SK-N-DZ (cell line): ENCODE measurements around the gene NEDD4.
"Not testable (repeated sequence)": the region's sequence is repeated elsewhere in the genome, so short reads cannot be mapped to it uniquely, and the experiment has no call there.

Experiments
- DNase-seq: peaks from one replicate; pipeline ENCODE4 v3.0.0-alpha.2; 2015; ENCODE audit warnings: low spot score

NEDD4 gene

DNA sequence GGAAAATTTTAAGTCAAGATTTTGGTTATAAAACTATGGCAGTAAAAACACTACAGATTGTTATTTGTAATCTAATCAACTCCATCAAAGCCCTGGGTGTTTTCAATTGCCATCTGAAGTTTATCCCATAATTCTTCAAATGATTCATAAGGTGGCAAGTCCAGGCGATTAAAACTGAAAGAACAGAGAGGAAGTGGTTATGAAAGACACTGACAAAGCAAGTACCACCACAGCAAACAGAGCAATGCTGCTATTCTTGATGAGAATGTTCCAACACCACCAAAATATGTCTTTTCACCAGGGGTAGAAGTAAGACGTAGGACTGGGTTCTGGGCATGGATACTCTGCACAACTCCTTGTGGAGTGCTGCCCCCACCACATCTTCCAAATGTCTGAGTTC, 163.6 kb downstream of the NEDD4 start:
- DNase-seq = no peak

DNA sequence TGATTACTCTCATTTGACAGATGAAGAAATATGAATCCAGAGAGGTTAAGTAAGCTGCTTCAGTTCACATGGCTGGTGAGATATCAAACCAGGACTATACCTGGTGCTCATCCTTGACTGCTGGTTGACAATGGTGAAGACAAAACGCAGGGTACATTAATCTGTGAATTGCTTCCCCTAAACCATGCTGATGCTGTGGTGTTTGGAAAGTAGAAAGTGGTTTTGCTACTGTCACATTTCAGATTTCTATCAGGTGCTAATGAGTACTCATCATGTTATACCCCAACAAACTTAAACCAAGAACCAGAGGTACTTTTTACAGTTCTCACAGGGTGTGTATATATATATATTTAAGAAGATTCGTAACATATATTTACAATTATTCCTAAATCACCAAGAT, 165.5 kb downstream of the NEDD4 start:
- no peak for DNase-seq

- DNase-seq = no peak
Measured at GRCh38 chr15:55827204-55827603, 166.2 kb downstream of the NEDD4 start.

GRCh38 chr15:55824857-55825613, 168.4 kb downstream of the NEDD4 start:
- no peak for DNase-seq

DNA sequence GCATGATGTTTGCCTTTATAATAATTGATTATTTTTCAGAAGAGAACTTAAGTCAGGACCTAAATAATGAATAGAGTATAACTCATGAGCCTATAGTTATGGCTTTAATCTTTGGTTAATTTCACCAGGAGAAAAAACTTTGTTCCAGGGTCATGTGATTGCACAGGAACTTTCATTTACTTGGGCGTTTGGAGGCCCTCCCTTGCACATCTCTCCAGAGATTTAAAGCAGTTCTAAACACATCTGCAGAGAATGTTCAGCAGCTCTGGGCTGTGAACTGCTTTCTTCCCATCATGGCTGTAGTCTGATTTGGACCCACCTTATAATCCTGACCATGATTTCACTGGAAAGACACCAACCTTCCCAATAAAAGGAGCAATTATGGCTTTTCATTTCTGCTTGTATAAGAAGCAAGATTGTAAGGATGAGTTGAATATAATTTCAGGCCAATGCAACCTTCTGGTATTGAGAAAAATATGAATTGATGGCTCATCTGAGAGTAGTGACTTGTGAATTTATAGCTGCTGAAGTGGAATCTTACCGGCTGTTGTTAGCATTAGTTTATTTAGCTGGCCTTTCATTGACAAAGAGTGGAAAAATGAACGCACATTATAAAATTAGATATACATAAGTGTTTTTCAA, 169.6 kb downstream of the NEDD4 start:
- no peak for DNase-seq

DNA sequence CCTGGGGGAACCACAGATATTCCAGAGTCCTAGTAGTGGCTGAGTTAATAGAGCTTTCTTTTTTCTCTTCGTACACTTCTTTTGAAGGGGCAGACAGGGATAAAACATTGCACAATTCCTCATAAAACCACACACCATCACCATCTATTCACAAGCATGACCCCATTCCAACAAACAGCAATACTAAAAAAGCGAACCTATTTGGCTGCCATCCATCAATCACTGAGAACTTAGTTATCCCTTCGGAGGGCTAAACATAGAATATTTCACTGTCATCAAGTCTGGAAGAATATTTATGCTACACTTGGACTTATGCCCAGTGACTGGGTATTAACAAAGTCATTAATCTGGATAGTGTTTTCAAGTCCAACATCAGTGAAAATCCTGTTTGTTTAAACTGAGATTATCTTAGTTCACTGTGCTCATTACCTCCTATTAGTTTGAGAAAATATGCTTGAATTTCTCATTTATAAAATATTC, 170.2 kb downstream of the NEDD4 start:
- no peak for DNase-seq

GRCh38 chr15:55821740-55822139, 171.7 kb downstream of the NEDD4 start:
- DNase-seq = not testable (repeated sequence)

GRCh38 chr15:55820043-55820442, 173.4 kb downstream of the NEDD4 start:
- DNase-seq = no peak

- peak; percentile 18 for DNase-seq
Measured at GRCh38 chr15:55819397-55820034, 173.9 kb downstream of the NEDD4 start.

DNA sequence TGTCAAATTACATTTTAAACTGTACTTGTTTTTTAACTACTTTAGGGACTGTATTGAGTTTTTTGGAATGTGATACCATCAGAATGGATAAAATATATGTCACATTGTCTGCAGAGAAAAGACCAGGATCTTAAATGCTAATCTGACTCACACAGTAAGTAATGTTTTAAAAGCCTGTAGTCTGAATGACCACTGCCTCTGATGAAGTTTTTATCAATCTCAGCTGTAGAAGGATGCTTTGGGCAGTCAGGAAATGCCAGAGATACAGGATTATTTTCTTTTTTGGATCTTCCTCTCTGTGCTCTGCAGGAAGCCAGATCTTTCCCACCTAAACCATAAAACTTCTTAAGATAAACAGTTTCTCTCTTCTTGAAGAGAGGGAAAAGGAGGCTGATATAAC, 177.4 kb downstream of the NEDD4 start:
- no peak for DNase-seq

DNA sequence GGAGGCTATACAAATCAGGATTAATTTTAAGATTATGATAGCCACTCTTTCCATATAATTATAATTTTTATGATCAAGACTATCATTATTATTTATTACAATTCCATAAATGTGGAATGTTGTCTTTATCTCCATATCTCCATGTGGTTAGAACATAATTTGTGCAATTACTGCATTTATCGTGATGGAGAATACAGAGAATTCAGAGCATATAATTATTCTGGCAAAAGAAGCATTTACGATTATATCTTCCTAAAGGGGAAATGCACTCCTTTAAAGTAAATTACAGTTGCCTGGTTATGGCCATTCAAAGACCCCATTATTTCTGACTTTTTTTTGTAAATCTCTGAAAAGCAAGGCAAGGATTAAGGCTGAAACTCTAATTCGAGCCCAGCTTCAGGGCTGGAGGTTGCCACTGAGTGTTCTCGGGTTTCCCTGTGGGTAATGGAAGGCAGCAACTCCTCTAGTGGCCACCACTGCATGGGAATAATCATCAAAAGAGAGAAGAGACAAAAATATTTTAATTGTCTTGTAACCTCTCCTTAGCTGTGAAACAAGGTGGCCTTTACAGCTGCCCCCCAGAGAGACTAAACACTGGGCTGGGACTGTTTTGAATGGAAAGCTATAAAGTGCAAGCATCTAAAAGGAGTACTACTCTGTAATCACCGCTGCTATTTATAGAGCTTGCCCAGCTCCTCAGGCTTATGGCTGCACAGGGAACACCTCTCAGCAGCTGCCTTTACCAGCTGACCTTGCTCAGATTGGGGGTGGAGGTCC, 190.6 kb downstream of the NEDD4 start:
- DNase-seq = no peak

GRCh38 chr15:55800216-55800615, 193.2 kb downstream of the NEDD4 start:
- DNase-seq = peak; percentile 51

GRCh38 chr15:55799291-55800212, 193.9 kb downstream of the NEDD4 start:
- peak; percentile 82 for DNase-seq

DNA sequence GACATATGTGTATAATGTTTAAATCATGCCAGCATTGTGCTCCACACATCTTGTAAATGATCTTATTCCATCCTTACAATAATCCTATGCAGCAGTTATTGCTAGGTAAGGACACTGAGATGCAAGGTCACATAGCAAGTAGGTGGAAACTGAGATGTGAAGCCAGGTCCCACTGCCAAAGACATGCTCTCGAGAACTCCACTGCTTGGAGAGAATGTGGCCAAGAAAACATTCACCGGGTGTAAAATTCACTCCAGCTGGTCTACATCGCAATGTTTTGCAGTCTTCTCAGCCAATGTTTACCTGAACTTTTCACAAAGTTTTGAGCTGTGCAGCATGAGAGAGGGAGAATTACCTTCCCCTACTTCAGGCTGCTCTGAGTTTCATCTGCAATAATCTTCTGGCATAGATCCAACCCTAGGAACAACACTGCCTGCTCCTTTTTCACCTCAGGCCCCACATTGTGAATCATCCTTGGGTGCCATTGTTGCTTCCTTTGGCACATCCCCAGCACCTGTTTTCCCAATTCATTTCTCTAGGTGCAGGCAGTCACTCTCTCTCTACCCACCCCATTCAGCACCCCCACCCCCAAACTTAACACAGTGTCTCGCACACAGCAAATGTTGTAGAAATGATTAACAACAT, 197.0 kb downstream of the NEDD4 start:
- no peak for DNase-seq

DNA sequence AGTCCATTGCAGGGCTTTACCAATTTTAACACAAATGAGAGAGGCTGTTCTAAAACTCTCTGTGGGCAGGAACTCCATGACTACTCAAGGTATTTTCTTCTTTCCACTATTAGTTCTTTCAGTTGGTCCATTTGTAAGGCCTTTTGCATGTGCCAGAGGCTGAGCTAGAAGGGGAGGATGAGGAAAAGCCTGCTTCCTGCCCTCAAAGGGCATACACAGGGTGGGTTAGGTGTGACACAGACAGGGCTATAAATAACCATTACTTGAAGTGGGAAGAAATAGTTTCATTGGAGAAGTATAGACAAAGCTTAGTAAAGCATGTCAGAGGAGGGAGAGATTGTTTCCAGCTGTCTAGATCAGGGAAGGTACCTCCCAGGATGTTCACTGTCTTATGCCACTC, 198.4 kb downstream of the NEDD4 start:
- DNase-seq = no peak

- DNase-seq = no peak
Measured at GRCh38 chr15:55791551-55792400, 201.6 kb downstream of the NEDD4 start.

- DNase-seq = no peak
Measured at GRCh38 chr15:55789066-55789660, 204.2 kb downstream of the NEDD4 start.

DNA sequence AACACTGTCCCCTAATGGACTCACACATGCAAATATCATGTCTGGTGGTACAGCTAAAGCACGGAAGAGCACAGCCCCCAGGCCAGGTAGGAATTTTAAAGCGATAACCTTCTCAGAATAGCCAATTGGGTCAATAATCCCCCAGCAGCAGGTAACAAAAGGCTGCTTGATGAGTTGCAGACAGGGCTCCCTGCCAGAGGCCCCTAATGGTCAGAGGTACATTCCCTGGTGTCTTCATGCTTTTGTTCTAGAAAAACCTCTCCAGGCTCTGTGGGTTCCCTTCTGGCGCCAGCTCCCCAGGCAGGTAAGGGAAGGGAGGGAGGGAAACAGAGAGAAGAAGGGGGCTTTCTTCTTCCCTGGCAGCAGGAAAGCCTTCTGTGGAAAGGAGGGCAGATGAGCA, 207.1 kb downstream of the NEDD4 start:
- no peak for DNase-seq

DNA sequence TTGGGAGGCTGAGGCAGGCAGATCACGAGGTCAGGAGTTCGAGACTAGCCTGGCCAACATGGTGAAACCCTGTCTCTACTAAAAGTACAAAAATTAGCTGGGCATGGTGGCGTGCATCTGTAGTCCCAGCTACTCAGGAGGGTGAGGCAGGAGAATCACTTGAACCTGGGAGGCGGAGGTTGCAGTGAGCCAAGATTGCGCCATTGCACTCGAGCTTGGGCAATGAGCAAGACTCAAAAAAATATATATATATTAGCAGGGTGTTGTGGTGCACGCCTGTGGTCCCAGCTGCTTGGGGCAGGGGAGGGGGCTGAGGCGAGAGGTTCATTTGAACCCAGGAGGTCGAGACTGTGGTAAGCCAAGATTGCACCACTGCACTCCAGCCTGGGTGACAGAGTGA, 207.8 kb downstream of the NEDD4 start:
- DNase-seq = not testable (repeated sequence)
